Measurements from ENCODE around the gene MTG1.

DNA sequence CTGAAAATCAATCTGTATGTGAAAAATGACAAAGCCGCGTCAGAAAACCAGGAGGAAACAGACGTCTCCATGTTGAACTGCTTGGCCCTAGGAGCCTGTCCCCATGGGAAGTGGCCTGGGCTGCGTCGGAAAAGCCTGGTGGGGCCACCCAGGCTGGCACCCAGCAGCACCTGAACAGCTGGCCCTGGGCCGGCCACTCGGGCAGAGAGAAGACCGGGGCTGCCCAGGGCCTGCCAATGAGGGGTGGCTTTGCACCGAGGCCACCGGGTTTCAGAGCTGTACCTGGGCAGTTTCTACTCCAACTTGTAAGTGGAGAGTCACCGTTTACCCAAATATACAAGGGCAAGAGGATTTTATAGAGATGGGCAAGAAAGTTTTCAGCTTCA, 35.0 kb upstream of the MTG1 start:
- TF ChIP-seq TOX (CRISPR knock-in tag; IDR thresholded peaks at IDR 0.05; ENCODE audit: borderline replicate concordance) (no peak), ESRRG (CRISPR knock-in tag; IDR thresholded peaks at IDR 0.05) (no peak), ZNF8 (CRISPR knock-in tag; IDR thresholded peaks at IDR 0.05) (no peak)

Data from SK-N-SH treated with all-trans-retinoic acid at 6 μM for 48 hours (cell line).